Forelimb muscle (tissue), 1 donor: ENCODE data around the gene NKD1. TPM values are rescaled to one million over a fixed set of nuclear protein-coding genes. Genes with fewer than 3 reads are reported as not detected.

ENCODE experiments used
- DNase-seq: peaks from one replicate; pipeline ENCODE4 v3.0.0-alpha.2; 2013; ENCODE audit warnings: low read depth
- polyA plus RNA-seq: library from polyadenylated mRNA; unstranded; fragments of 120-200 nt; gene quantifications from one replicate; pipeline ENCODE4 v1.2.1, GENCODE V29; 2013; ENCODE audit not compliant: insufficient read length

The NKD1 gene
- polyA plus RNA-seq, 1 donor: 9.0 TPM

GRCh38 chr16:50600582-50601283, 52.5 kb downstream of the NKD1 start:
- no peak for DNase-seq

GRCh38 chr16:50601341-50601740, 53.1 kb downstream of the NKD1 start:
- DNase-seq: no peak

DNA sequence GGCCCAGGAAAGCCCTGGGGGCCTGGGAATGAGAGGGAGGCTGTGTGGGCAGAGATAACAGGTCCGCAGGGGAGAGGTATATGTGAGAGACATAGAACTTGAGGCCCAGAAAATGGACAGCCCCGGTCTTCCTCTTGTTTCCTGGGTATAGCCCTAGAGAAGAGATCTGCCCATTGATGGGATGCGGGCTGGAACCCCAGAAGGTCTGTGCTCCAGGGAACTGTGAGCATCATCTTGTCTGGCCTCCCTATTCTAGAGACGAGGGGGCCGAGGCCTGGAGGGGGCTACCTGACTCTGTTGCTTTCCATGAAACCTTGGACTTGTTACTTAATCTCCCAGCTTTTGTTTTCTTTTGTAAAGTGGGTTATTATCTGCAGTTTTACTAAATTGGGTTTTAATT, 53.9 kb downstream of the NKD1 start:
- DNase-seq: no peak

DNA sequence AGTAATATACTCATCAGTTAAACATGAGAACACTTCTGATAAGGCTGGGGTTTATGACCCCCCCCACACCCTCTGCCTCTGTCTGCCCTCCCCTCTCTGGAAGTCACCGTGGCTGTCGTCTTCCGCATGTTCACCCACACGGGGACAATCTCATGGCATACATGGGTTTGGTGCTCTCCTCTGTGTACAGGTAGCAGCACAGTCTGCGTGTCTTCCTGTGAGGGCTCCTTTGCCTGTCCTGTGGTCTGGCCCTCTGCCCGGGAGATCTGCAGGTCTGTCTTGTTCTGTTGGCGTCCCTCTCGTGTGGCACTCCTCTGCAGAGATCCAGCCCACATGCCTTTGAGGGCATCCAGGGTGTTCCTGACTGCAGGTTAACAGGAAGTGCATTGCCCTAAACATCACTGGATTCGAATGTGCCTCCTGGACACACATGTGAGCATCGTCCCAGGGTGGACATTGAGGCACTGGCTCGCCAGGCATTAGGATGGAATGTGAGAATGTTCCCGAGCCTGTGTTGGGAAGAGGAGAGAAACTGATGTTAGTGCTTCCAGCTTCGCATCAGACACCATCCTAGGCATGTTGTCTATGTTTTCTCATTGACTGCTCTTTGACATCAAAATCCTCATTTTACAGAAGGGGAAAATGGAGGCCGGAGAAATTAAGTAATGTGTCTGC, 54.5 kb downstream of the NKD1 start:
- no peak for DNase-seq

DNA sequence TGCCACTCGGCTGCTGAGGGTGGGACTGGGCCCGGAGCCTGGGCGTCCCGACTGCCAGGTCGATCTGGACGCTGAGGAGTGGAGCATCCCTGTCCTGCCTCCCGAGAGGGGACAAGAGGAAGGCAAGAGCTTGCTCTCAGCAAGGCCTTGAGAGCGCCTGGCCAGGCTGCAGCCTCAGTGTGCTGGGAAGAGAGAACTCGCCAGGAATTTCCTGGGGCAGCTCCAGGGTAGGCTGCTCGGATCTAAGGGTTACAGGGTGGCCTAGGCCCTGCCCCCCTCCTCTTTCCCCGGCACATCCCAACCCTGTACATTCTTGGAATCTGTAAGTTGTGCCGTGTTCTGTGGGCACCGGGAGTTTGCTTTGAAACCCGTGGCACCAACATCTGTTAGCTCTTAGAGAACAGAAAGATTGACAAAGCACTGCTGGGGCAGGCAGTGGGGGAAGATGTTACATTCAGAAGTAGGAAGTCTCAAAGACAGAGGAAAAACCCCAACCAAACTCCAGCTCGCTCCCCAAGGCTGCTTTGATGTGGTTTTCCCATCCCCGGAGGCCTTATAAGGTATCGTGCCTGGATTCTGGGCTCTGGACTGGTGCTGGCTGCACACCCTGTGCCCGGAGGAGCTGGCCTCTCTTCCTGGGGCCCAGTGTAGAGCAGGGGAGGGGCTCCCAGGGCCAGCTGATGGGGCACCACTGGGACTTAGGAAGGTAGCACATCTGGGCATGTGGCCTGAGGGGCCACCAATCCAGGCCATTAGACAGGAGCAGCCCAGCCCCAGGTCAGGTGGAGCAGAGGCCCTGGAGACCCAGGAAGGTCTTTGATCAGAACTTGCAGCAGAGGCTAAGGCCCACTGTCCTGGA, 55.2 kb downstream of the NKD1 start:
- DNase-seq: no peak

GRCh38 chr16:50604065-50604418, 55.8 kb downstream of the NKD1 start:
- no peak for DNase-seq

- no peak for DNase-seq
Observed at GRCh38 chr16:50604610-50605009, 56.4 kb downstream of the NKD1 start.

DNA sequence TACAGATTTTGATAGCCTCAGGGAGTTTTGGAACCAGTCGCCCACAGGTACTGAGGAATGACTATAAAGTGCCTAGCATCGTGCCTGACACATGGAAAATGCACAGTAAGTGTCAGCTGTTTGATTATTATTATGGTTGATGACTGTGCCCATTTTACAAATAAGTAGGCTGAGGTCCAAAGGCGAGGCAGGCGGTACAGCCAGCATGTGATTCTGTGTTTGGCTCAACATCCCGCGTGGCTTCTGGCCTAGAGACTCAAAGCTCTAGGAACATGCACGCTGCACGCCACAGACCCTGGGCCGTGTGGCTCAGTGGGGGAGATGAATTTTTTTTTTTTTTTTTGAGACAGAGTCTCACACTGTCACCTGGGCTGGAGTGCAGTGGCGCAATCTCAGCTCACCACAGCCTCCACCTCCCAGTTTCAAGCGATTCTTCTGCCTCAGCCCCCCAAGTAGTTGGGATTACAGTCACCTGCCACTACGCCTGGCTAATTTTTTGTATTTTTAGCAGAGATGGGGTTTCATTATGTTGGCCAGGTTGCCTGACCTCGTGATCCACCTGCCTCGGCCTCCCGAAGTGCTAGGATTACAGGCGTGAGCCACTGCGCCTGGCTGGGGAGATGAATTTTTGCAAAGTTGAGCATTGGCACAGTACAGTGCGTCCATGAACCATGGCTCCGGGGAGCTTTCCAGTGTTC, 57.7 kb downstream of the NKD1 start:
- no peak for DNase-seq

DNA sequence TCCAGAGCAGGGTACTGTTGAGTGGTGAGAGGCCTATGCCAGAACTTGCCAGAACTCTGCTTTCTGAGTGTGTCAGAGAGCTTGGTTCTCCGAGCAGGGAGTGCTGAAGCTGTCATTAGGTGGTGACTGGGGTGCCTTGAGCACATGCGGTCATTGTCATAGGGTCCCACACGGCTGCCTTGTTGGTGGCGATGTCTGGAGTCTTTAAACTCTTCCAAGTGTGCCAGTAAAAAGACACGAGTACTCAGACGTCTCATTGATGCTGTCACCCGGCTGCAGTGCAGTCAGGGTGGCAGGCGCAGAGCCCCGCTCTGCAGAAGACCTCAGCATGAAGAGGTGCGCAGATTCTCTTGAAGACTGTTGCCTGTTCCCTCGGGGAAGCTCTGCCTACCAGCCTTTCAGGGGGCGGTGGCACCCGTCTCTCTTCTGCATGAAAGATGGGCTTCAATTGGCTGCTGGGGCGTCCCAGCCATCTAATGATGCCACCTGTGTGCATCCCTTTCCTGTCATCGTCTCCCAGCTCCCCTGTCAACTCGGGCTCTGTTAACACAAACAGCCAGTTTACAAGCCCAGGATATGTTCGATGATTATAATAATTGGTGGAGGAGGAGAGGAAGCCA, 58.3 kb downstream of the NKD1 start:
- no peak for DNase-seq

GRCh38 chr16:50607051-50607431, 58.8 kb downstream of the NKD1 start:
- DNase-seq: no peak

DNA sequence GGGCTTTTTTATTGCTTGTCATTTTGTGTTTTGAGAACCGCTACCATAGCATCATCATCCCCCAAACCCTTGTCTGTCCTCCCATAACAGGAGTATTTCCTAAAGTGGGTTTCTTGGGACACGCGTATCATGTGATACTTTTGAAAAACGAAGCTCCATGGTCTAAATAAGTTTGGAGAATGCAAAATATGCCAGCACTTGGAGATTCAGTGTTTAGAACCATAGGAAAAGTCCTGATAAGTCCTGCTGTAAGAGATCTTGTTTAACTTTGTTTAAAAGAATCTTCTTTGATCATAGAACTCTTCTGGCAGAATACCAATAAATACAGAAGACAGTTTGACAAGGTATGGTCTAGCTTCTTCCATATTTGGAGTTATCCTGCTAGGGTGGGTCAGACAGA, 59.3 kb downstream of the NKD1 start:
- DNase-seq: no peak

DNA sequence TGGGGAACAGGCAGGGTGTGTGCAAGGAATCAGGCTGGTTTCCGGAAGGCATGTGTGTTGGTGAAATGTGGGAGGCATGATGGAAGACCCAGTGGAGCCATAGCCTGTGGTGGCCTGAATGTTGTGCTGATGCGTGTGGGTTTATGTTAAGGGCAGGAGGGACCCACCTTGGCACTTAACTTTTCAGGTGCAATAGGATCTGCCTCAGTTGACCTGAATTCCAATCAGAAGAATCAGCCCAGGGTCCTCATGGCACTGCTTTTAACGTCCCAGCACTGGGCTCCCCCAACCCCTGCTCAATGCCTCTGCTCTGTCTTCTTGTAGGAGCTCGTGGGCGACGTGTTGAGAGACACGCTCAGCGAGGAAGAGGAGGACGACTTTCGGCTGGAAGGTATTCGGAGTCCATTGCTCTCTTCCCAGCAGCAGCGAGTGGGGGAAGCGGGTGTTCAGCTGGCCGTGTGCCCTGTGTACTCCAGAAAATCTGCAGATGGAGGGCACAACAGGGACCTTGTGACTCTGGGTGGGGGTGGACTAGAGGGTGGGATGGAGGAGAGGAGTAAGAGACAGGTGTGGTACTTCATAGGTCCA, 59.9 kb downstream of the NKD1 start:
- no peak for DNase-seq

DNA sequence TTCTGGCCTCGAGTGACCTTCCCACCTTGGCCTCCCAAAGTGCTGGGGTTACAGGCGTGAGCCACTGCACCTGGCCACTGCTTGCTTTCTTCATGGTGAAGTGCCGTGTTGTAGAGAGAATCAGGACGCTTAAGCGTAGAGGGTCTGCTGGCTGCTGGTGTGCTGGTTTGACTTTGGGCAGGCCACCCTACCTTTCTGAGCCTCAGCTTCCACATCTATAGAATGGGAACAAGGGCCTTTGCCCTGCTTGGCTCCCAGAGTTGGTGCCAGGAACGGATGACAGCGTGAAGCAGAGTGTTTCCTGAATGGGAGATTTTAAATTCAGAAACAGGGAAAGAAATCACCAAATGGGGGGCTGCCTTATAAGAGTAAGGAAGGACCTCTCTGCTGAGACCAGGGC, 60.9 kb downstream of the NKD1 start:
- DNase-seq: no peak

GRCh38 chr16:50609471-50609870, 61.3 kb downstream of the NKD1 start:
- DNase-seq: peak; percentile 55

- no peak for DNase-seq
Observed at GRCh38 chr16:50610331-50611262, 62.4 kb downstream of the NKD1 start.

- no peak for DNase-seq
Observed at GRCh38 chr16:50611332-50611934, 63.2 kb downstream of the NKD1 start.

DNA sequence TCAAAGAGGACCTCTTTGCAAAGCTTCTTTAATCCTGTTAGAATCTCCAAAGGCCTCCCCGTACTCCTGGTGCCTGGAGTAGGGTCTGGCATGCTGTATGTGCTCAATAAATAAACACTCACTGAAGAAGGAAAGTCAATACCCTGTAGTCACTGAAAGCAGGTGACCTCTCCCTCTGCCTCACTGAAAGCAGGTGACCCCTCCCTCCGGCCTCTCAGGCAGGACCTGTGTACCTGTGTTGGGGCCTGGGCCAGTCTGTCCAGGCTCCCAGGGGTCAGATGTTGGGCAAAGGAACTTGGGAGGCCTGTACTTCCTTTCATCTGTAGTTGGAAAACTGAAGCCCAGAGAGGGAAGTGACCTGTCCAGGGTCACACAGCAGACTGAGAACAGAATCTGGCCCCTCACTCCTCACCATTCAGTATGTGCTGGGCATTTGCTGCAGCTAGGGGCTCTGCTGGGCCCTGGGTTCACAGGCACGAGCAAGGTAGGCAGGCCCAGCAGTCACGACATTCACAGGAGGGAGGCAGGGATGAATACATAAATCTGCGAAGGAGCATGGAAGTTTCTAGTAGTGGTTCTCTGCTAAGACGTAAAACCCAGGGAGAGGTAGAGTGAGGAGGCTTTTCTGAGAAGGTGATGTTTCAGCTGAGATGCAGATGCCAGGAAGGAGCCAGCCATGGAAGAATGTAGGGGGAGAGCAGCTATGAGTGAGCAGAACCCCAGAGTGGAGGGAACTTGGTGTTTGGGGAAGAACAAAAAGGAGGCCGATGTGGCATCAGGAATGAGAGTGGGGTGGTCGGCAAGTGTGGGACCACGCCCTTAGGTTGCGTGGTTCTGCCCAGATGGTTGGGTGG, 64.0 kb downstream of the NKD1 start:
- no peak for DNase-seq

GRCh38 chr16:50612849-50613198, 64.6 kb downstream of the NKD1 start:
- DNase-seq: no peak
